ENCODE data around the gene AFF1.

Gene AFF1

GRCh38 chr4:87050596-87050995 lies 115.8 kb downstream of the AFF1 start:
- no peaks in the 10 kb centered on the region for H3K9me3 ChIP-seq (replicated peaks; ENCODE audit: insufficient read depth, low read length)
- no peak overlapping the region for H3K9ac ChIP-seq (ENCODE audit: low read length)
- H3F3A ChIP-seq (ENCODE audit: insufficient read depth, low read length) = peaks cover 24% of the 10 kb centered on the region
- H3K79me2 ChIP-seq (ENCODE audit: low read length) = peaks cover 99% of the 10 kb centered on the region
- no peaks in the 10 kb centered on the region for H3K9me2 ChIP-seq (replicated peaks; ENCODE audit: insufficient read depth, low read length)
- no peak overlapping the region for H2AFZ ChIP-seq (ENCODE audit: low read length)
- H3K4me2 ChIP-seq (ENCODE audit: low read depth, low read length) = no peak overlapping the region
- peaks cover 5% of the 10 kb centered on the region; the same call in 1 of the 2 replicates for H3K36me3 ChIP-seq (replicated peaks; ENCODE audit: insufficient read depth, low read length)
- no peak for TF ChIP-seq EZH2phosphoT487 (IDR thresholded peaks at IDR 0.05; ENCODE audit: low read length)
- no peak for TF ChIP-seq EZH2 (optimal IDR thresholded peaks at IDR 0.05; ENCODE audit: low read depth, low read length)
- TF ChIP-seq CTCF (IDR thresholded peaks at IDR 0.05; ENCODE audit: low read length) = no peak
- H3K27me3 ChIP-seq (replicated peaks; ENCODE audit: insufficient read depth, low read length) = no peaks in the 10 kb centered on the region
- peaks cover 27% of the 10 kb centered on the region for H3K4me1 ChIP-seq (ENCODE audit: low read length)
- H3K27ac ChIP-seq (ENCODE audit: low read length) = no peak overlapping the region
- H4K20me1 ChIP-seq (ENCODE audit: insufficient read depth, low read length) = peaks cover 17% of the 10 kb centered on the region; the same call in 1 of the 2 replicates
- no peak for DNase-seq
- no peak overlapping the region for H3K4me3 ChIP-seq (ENCODE audit: low read length)

- Histone ChIP-seq H3K79me2 (ENCODE audit: low read length) (peaks cover 99% of the 10 kb centered on the region), H3K27ac (ENCODE audit: low read length) (no peak overlapping the region), H3K36me3 (replicated peaks; ENCODE audit: insufficient read depth, low read length) (peaks cover 5% of the 10 kb centered on the region; the same call in 1 of the 2 replicates)
Observed at GRCh38 chr4:87051121-87051713, 116.4 kb downstream of the AFF1 start.

GRCh38 chr4:87052615-87053014 lies 117.8 kb downstream of the AFF1 start:
- peaks cover 33% of the 10 kb centered on the region for H3K4me1 ChIP-seq (ENCODE audit: low read length)
- H3K9me3 ChIP-seq (replicated peaks; ENCODE audit: insufficient read depth, low read length) = no peaks in the 10 kb centered on the region
- DNase-seq = no peak
- no peak overlapping the region for H3K4me3 ChIP-seq (ENCODE audit: low read length)
- no peak overlapping the region for H2AFZ ChIP-seq (ENCODE audit: low read length)
- peaks cover 22% of the 10 kb centered on the region; the same call in 1 of the 2 replicates for H4K20me1 ChIP-seq (ENCODE audit: insufficient read depth, low read length)
- H3K9me2 ChIP-seq (replicated peaks; ENCODE audit: insufficient read depth, low read length) = no peaks in the 10 kb centered on the region
- H3F3A ChIP-seq (ENCODE audit: insufficient read depth, low read length) = peaks cover 24% of the 10 kb centered on the region
- no peak overlapping the region for H3K27ac ChIP-seq (ENCODE audit: low read length)
- no peak for TF ChIP-seq CTCF (IDR thresholded peaks at IDR 0.05; ENCODE audit: low read length)
- H3K36me3 ChIP-seq (replicated peaks; ENCODE audit: insufficient read depth, low read length) = no peaks in the 10 kb centered on the region; the same call in 1 of the 2 replicates
- peaks cover 99% of the 10 kb centered on the region for H3K79me2 ChIP-seq (ENCODE audit: low read length)
- no peaks in the 10 kb centered on the region for H3K27me3 ChIP-seq (replicated peaks; ENCODE audit: insufficient read depth, low read length)
- H3K4me2 ChIP-seq (ENCODE audit: low read depth, low read length) = no peak overlapping the region
- H3K9ac ChIP-seq (ENCODE audit: low read length) = no peak overlapping the region

More at GRCh38 chr4:87051121-87051713, 116.4 kb downstream of the AFF1 start:
- no peak for DNase-seq
- no peak overlapping the region for H3K9ac ChIP-seq (ENCODE audit: low read length)
- H2AFZ ChIP-seq (ENCODE audit: low read length) = no peak overlapping the region
- peaks cover 24% of the 10 kb centered on the region for H3F3A ChIP-seq (ENCODE audit: insufficient read depth, low read length)
- no peaks in the 10 kb centered on the region for H3K9me2 ChIP-seq (replicated peaks; ENCODE audit: insufficient read depth, low read length)
- H3K4me2 ChIP-seq (ENCODE audit: low read depth, low read length) = no peak overlapping the region
- peaks cover 33% of the 10 kb centered on the region for H3K4me1 ChIP-seq (ENCODE audit: low read length)
- no peak overlapping the region for H3K4me3 ChIP-seq (ENCODE audit: low read length)
- peaks cover 15% of the 10 kb centered on the region; the same call in 1 of the 2 replicates for H4K20me1 ChIP-seq (ENCODE audit: insufficient read depth, low read length)
- no peaks in the 10 kb centered on the region for H3K9me3 ChIP-seq (replicated peaks; ENCODE audit: insufficient read depth, low read length)
- TF ChIP-seq CTCF (IDR thresholded peaks at IDR 0.05; ENCODE audit: low read length) (no peak), EZH2phosphoT487 (IDR thresholded peaks at IDR 0.05; ENCODE audit: low read length) (no peak), EZH2 (optimal IDR thresholded peaks at IDR 0.05; ENCODE audit: low read depth, low read length) (no peak)
- H3K27me3 ChIP-seq (replicated peaks; ENCODE audit: insufficient read depth, low read length) = no peaks in the 10 kb centered on the region
